ENCODE data around the gene SERP1.
A peak's percentile ranks its signal among the peaks of the same experiment; 100 is the strongest.

SERP1 gene

GRCh38 chr3:150557725-150558124 is 11.4 kb upstream of the SERP1 start:
- WGBS (ENCODE audit: insufficient coverage, insufficient read length) = no CpG with 5 or more reads among the region's 1 CpG
- Histone ChIP-seq H3K36me3 (ENCODE audit: control insufficient read depth, insufficient read depth, low read length) (no peaks in the 10 kb centered on the region; the same call in 1 of the 2 replicates), H3K27me3 (ENCODE audit: control insufficient read depth, insufficient read depth, low read length) (no peaks in the 10 kb centered on the region)

GRCh38 chr3:150556792-150557191 is 10.5 kb upstream of the SERP1 start:
- Histone ChIP-seq H3K27ac (ENCODE audit: low read length) (no peak overlapping the region), H3K27me3 (ENCODE audit: control insufficient read depth, insufficient read depth, low read length) (no peaks in the 10 kb centered on the region), H3K4me1 (ENCODE audit: control insufficient read depth, insufficient read depth, low read length) (no peaks in the 10 kb centered on the region), H3K36me3 (ENCODE audit: control insufficient read depth, insufficient read depth, low read length) (no peaks in the 10 kb centered on the region; the same call in 1 of the 2 replicates), H3K4me3 (ENCODE audit: low read length) (no peak overlapping the region), H3K9me3 (ENCODE audit: control insufficient read depth, insufficient read depth, low read length) (no peaks in the 10 kb centered on the region)
- no CpG with 5 or more reads among the region's 2 CpGs for WGBS (ENCODE audit: insufficient coverage, insufficient read length)
- DNase-seq (ENCODE audit: low read depth, low spot score) = no peak

More at GRCh38 chr3:150557725-150558124, 11.4 kb upstream of the SERP1 start:
- DNase-seq (ENCODE audit: low read depth, low spot score) = no peak
- Histone ChIP-seq H3K27ac (ENCODE audit: low read length) (no peak overlapping the region), H3K4me3 (ENCODE audit: low read length) (no peak overlapping the region), H3K9me3 (ENCODE audit: control insufficient read depth, insufficient read depth, low read length) (no peaks in the 10 kb centered on the region), H3K4me1 (ENCODE audit: control insufficient read depth, insufficient read depth, low read length) (no peaks in the 10 kb centered on the region)

GRCh38 chr3:150555859-150556436 is 9.7 kb upstream of the SERP1 start:
- H3K4me1 ChIP-seq (ENCODE audit: control insufficient read depth, insufficient read depth, low read length) = no peaks in the 10 kb centered on the region
- no CpG with 5 or more reads among the region's 4 CpGs for WGBS (ENCODE audit: insufficient coverage, insufficient read length)
- no peak for DNase-seq (ENCODE audit: low read depth, low spot score)
- no peak overlapping the region for H3K27ac ChIP-seq (ENCODE audit: low read length)
- no peaks in the 10 kb centered on the region for H3K9me3 ChIP-seq (ENCODE audit: control insufficient read depth, insufficient read depth, low read length)
- H3K27me3 ChIP-seq (ENCODE audit: control insufficient read depth, insufficient read depth, low read length) = no peaks in the 10 kb centered on the region
- no peaks in the 10 kb centered on the region; the same call in 1 of the 2 replicates for H3K36me3 ChIP-seq (ENCODE audit: control insufficient read depth, insufficient read depth, low read length)
- no peak overlapping the region for H3K4me3 ChIP-seq (ENCODE audit: low read length)

GRCh38 chr3:150547045-150547741 is 897 bp upstream of the SERP1 start:
- Histone ChIP-seq H3K36me3 (ENCODE audit: control insufficient read depth, insufficient read depth, low read length) (no peaks in the 10 kb centered on the region; the same call in 1 of the 2 replicates), H3K27ac (ENCODE audit: low read length) (no peak overlapping the region), H3K9me3 (ENCODE audit: control insufficient read depth, insufficient read depth, low read length) (peaks cover 2% of the 10 kb centered on the region; the same call in 1 of the 2 replicates), H3K4me1 (ENCODE audit: control insufficient read depth, insufficient read depth, low read length) (no peaks in the 10 kb centered on the region), H3K27me3 (ENCODE audit: control insufficient read depth, insufficient read depth, low read length) (no peaks in the 10 kb centered on the region), H3K4me3 (ENCODE audit: low read length) (peak overlapping the region; percentile 87)
- DNase-seq (ENCODE audit: low read depth, low spot score) = peak; percentile 9
- WGBS (ENCODE audit: insufficient coverage, insufficient read length) = 100% methylated on average over 2 of the region's 7 CpGs

GRCh38 chr3:150545419-150546225 is 674 bp downstream of the SERP1 start:
- Histone ChIP-seq H3K4me1 (ENCODE audit: control insufficient read depth, insufficient read depth, low read length) (no peaks in the 10 kb centered on the region), H3K36me3 (ENCODE audit: control insufficient read depth, insufficient read depth, low read length) (no peaks in the 10 kb centered on the region; the same call in 1 of the 2 replicates), H3K4me3 (ENCODE audit: low read length) (peak overlapping the region; percentile 87), H3K27me3 (ENCODE audit: control insufficient read depth, insufficient read depth, low read length) (no peaks in the 10 kb centered on the region), H3K9me3 (ENCODE audit: control insufficient read depth, insufficient read depth, low read length) (peaks cover 2% of the 10 kb centered on the region; the same call in 1 of the 2 replicates), H3K27ac (ENCODE audit: low read length) (no peak overlapping the region)
- WGBS (ENCODE audit: insufficient coverage, insufficient read length) = no CpG with 5 or more reads among the region's 54 CpGs
- no peak for DNase-seq (ENCODE audit: low read depth, low spot score)

- H3K27me3 ChIP-seq (ENCODE audit: control insufficient read depth, insufficient read depth, low read length) = no peaks in the 10 kb centered on the region
- no peak for DNase-seq (ENCODE audit: low read depth, low spot score)
- no CpG with 5 or more reads among the region's 1 CpG for WGBS (ENCODE audit: insufficient coverage, insufficient read length)
- H3K4me3 ChIP-seq (ENCODE audit: low read length) = no peak overlapping the region
- H3K36me3 ChIP-seq (ENCODE audit: control insufficient read depth, insufficient read depth, low read length) = no peaks in the 10 kb centered on the region; the same call in 1 of the 2 replicates
- H3K4me1 ChIP-seq (ENCODE audit: control insufficient read depth, insufficient read depth, low read length) = no peaks in the 10 kb centered on the region
- H3K27ac ChIP-seq (ENCODE audit: low read length) = no peak overlapping the region
- peaks cover 2% of the 10 kb centered on the region; the same call in 1 of the 2 replicates for H3K9me3 ChIP-seq (ENCODE audit: control insufficient read depth, insufficient read depth, low read length)
Measured at GRCh38 chr3:150544726-150545125, 1.6 kb downstream of the SERP1 start.

- no peaks in the 10 kb centered on the region; the same call in 1 of the 2 replicates for H3K36me3 ChIP-seq (ENCODE audit: control insufficient read depth, insufficient read depth, low read length)
- H3K4me1 ChIP-seq (ENCODE audit: control insufficient read depth, insufficient read depth, low read length) = no peaks in the 10 kb centered on the region
- no peak overlapping the region for H3K27ac ChIP-seq (ENCODE audit: low read length)
- H3K9me3 ChIP-seq (ENCODE audit: control insufficient read depth, insufficient read depth, low read length) = peaks cover 2% of the 10 kb centered on the region; the same call in 1 of the 2 replicates
- no peaks in the 10 kb centered on the region for H3K27me3 ChIP-seq (ENCODE audit: control insufficient read depth, insufficient read depth, low read length)
- DNase-seq (ENCODE audit: low read depth, low spot score) = no peak
- no peak overlapping the region for H3K4me3 ChIP-seq (ENCODE audit: low read length)
Measured at GRCh38 chr3:150544041-150544440, 2.3 kb downstream of the SERP1 start.

- WGBS (ENCODE audit: insufficient coverage, insufficient read length) = no CpG with 5 or more reads among the region's 2 CpGs
- no peak overlapping the region for H3K4me3 ChIP-seq (ENCODE audit: low read length)
Measured at GRCh38 chr3:150543531-150543930, 2.8 kb downstream of the SERP1 start.

GRCh38 chr3:150543128-150543527 is 3.2 kb downstream of the SERP1 start:
- no CpG with 5 or more reads among the region's 3 CpGs for WGBS (ENCODE audit: insufficient coverage, insufficient read length)
- H3K4me3 ChIP-seq (ENCODE audit: low read length) = no peak overlapping the region
- no peaks in the 10 kb centered on the region for H3K4me1 ChIP-seq (ENCODE audit: control insufficient read depth, insufficient read depth, low read length)

More at GRCh38 chr3:150543531-150543930, 2.8 kb downstream of the SERP1 start:
- DNase-seq (ENCODE audit: low read depth, low spot score) = no peak
- no peaks in the 10 kb centered on the region for H3K27me3 ChIP-seq (ENCODE audit: control insufficient read depth, insufficient read depth, low read length)
- H3K36me3 ChIP-seq (ENCODE audit: control insufficient read depth, insufficient read depth, low read length) = no peaks in the 10 kb centered on the region; the same call in 1 of the 2 replicates
- peaks cover 2% of the 10 kb centered on the region; the same call in 1 of the 2 replicates for H3K9me3 ChIP-seq (ENCODE audit: control insufficient read depth, insufficient read depth, low read length)
- no peaks in the 10 kb centered on the region for H3K4me1 ChIP-seq (ENCODE audit: control insufficient read depth, insufficient read depth, low read length)
- H3K27ac ChIP-seq (ENCODE audit: low read length) = no peak overlapping the region

GRCh38 chr3:150540991-150541390 is 5.3 kb downstream of the SERP1 start:
- Histone ChIP-seq H3K27me3 (ENCODE audit: control insufficient read depth, insufficient read depth, low read length) (no peaks in the 10 kb centered on the region), H3K4me3 (ENCODE audit: low read length) (no peak overlapping the region), H3K27ac (ENCODE audit: low read length) (no peak overlapping the region), H3K36me3 (ENCODE audit: control insufficient read depth, insufficient read depth, low read length) (no peaks in the 10 kb centered on the region; the same call in 1 of the 2 replicates), H3K9me3 (ENCODE audit: control insufficient read depth, insufficient read depth, low read length) (no peaks in the 10 kb centered on the region), H3K4me1 (ENCODE audit: control insufficient read depth, insufficient read depth, low read length) (no peaks in the 10 kb centered on the region)
- DNase-seq (ENCODE audit: low read depth, low spot score) = no peak
- WGBS (ENCODE audit: insufficient coverage, insufficient read length) = no CpG with 5 or more reads among the region's 3 CpGs

More at GRCh38 chr3:150543128-150543527, 3.2 kb downstream of the SERP1 start:
- DNase-seq (ENCODE audit: low read depth, low spot score) = no peak
- Histone ChIP-seq H3K27ac (ENCODE audit: low read length) (no peak overlapping the region), H3K9me3 (ENCODE audit: control insufficient read depth, insufficient read depth, low read length) (no peaks in the 10 kb centered on the region), H3K27me3 (ENCODE audit: control insufficient read depth, insufficient read depth, low read length) (no peaks in the 10 kb centered on the region), H3K36me3 (ENCODE audit: control insufficient read depth, insufficient read depth, low read length) (no peaks in the 10 kb centered on the region; the same call in 1 of the 2 replicates)

Measured in iPS DF 6.9 (cell line).